GM19099 (cell line): Measurements from ENCODE around the gene BPIFA3.

Experiments used
- POLR2A ChIP-seq: IDR thresholded peaks from 3 replicates; pipeline ENCODE4 v1.6.1; 2011; ENCODE audit warnings: low read depth; ENCODE audit not compliant: insufficient read length; ENCODE audit errors: extremely low read depth

BPIFA3 gene

DNA sequence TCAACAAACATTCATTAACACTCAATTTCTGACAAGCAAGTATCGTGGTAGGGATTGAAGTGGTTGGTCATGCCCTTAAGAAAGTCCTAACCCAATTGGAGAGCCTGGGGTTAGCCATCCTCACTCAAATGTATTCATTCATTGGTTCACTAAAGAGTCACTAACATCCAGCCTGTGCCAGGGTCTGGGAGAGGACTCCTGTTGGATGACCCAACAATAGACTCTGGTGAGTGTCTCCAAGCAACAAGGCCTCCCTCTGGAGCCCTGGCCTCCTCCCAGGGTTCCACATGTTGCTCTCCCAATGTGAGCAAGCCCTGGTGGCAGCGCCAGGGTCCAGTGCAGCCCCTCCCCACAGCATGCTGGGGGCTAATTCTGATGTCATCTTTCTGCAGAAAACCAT is at the start of gene BPIFA3:
Gene BPIFA3 (plus strand): TSS at position 301 of the 400 bp plus-strand sequence. CDS start 185 bp downstream, outside the sequence.
- TF ChIP-seq POLR2A = no peak

DNA sequence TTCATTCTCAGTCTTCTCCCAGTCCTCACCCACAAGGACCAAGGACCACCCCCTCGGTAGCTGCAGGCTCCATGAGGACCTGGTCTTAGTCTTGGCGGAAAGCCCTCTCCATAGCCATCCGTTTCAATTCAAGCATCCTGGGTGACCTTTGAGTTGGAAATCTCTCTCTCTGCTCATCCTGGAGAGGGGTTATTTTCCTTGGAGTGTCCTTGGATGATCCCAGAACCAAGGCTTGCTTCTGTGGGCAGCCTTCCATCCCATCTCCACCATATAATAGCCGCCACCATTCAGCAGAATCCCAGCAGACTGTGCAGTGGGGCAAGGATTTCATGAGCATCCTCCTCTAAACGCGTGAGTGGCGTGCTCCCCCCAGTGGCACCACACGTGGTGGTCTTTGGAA is 49.3 kb upstream of the BPIFA3 start, which contains the start of gene BPIFA2:
Gene BPIFA2 (plus strand): TSS at position 301 of the 400 bp plus-strand sequence. CDS start 987 bp downstream, outside the sequence.
- TF ChIP-seq POLR2A = no peak

GRCh38 chr20:33169176-33169794 is 47.9 kb upstream of the BPIFA3 start:
- no peak for TF ChIP-seq POLR2A

DNA sequence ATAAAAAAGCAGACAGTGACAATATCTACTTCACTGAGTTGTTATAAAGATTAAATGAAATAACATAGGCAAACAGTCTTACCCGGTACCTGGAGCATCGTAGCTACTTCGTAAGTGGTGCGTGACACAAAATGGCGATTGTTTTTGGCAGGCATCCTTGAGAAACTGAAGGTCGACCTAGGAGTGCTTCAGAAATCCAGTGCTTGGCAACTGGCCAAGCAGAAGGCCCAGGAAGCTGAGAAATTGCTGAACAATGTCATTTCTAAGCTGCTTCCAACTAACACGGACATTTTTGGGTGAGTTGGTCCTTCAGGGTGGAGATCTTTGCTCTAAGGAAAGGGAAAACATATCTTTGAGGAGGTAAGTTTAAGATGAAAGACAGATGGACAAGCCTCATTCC is 44.4 kb upstream of the BPIFA3 start:
- no peak for TF ChIP-seq POLR2A

- TF ChIP-seq POLR2A = no peak
Measured at GRCh38 chr20:33175123-33175522, 42.0 kb upstream of the BPIFA3 start.

- TF ChIP-seq POLR2A = no peak
Measured at GRCh38 chr20:33176101-33176500, 41.1 kb upstream of the BPIFA3 start.

GRCh38 chr20:33177866-33178265 is 39.3 kb upstream of the BPIFA3 start:
- TF ChIP-seq POLR2A = no peak

- TF ChIP-seq POLR2A = no peak
Measured at GRCh38 chr20:33178726-33179125, 38.4 kb upstream of the BPIFA3 start.

- TF ChIP-seq POLR2A = no peak
Measured at GRCh38 chr20:33180169-33180568, 37.0 kb upstream of the BPIFA3 start.

DNA sequence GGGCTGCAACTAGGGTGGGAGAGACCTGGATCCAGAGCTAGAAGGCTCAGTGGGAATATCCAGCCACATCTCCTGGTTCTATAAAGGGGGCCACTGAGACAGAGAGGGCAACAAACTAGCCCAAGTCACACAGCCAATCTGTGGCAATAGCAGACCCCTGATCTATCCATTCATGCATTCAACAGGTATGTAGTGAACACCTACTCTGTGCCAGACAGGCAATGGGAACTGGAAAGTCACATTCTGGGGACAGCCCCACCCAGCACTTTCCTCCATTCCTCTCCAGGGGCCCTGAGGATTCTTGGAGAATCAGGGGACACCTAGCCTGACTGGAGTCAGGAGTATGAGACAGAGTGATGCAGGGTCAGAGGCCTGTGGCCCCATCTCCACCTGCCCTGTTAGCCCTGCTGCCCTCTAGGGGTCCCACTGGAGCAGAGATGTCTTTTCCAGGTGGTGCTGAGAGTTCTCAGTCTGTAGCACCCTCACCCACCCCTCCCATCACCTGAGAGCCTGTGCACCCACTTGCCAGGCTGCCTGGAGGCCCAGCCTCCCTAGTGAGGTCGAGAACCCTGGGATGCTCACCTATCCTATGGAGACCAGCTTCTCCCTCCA is 35.6 kb upstream of the BPIFA3 start:
- TF ChIP-seq POLR2A = no peak

DNA sequence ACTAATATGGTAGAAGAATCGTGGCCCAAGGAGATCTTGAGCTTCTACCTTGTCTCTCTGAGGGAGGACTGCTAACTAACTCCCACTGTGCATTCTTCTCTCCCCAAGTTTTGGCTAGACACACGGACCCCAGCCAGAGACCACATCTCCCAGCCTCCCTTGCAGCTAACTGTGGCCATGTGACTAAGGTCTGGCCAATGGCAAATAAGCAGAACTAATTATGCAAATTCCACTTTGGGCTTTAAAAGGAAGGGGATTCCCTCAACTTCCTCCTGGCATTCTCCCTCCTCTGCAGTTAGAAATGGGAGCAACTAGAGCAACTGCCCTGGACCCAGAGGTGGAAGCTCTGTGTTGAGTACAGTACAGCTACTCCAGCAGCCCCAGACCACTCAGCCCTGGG is 33.8 kb upstream of the BPIFA3 start:
- TF ChIP-seq POLR2A = no peak

GRCh38 chr20:33187491-33187890 is 29.7 kb upstream of the BPIFA3 start:
- TF ChIP-seq POLR2A = no peak

GRCh38 chr20:33188421-33188820 is 28.7 kb upstream of the BPIFA3 start:
- TF ChIP-seq POLR2A = no peak

DNA sequence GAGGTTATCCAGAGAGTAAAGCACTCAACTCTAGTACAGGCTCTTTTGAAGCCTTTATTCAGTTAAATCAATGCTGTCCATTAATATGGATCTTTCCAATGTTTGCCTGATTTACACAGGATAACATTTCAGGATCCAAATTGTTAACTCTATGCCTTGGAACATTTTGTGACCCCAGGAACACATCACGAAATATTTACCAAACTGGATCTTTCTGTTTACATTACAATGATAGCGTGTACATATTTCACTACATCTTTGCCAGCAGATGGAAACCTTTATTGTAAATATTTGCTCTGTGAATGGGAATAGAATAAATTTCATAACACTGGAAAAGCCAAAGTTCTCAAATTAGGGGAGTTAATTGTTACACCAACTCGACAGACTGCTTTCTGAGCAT is 25.7 kb upstream of the BPIFA3 start:
- no peak for TF ChIP-seq POLR2A

- no peak for TF ChIP-seq POLR2A
Measured at GRCh38 chr20:33191955-33192354, 25.2 kb upstream of the BPIFA3 start.

- no peak for TF ChIP-seq POLR2A
Measured at GRCh38 chr20:33192912-33193501, 24.1 kb upstream of the BPIFA3 start.
